Activated CD8-positive, alpha-beta memory T cell treated with anti-CD3 and anti-CD28 coated beads for 36 hours (primary cell): Measurements from ENCODE around the gene TCF12. TPM values are rescaled to one million over a fixed set of nuclear protein-coding genes. Genes with fewer than 3 reads are reported as not detected.

Experiments
- CTCF ChIA-PET: fragments of 350-600 bp; sonication (Branson Sonifier 250); formaldehyde crosslinking; loops from one replicate; lab custom pipeline; 2021; ENCODE audit warnings: antibody characterized with exemption; lab: Charles Lee
- POLR2A ChIA-PET: fragments of 350-600 bp; sonication (Branson Sonifier 250); formaldehyde crosslinking; loops from one replicate; lab custom pipeline; 2021; ENCODE audit warnings: antibody characterized with exemption; lab: Charles Lee
- total RNA-seq, 2 experiments: library from RNA; stranded (reverse); gene quantifications; one replicate each; pipeline ENCODE4 v1.2.3, GENCODE V29; 2021

TCF12 gene
- total RNA-seq, 2 experiments from 2014 or later: 63.6 to 73.0 TPM

- ChIA-PET POLR2A (no interaction called here), CTCF (no interaction called here)
Observed at GRCh38 chr15:57308170-57308545, 389.7 kb downstream of the TCF12 start.

DNA sequence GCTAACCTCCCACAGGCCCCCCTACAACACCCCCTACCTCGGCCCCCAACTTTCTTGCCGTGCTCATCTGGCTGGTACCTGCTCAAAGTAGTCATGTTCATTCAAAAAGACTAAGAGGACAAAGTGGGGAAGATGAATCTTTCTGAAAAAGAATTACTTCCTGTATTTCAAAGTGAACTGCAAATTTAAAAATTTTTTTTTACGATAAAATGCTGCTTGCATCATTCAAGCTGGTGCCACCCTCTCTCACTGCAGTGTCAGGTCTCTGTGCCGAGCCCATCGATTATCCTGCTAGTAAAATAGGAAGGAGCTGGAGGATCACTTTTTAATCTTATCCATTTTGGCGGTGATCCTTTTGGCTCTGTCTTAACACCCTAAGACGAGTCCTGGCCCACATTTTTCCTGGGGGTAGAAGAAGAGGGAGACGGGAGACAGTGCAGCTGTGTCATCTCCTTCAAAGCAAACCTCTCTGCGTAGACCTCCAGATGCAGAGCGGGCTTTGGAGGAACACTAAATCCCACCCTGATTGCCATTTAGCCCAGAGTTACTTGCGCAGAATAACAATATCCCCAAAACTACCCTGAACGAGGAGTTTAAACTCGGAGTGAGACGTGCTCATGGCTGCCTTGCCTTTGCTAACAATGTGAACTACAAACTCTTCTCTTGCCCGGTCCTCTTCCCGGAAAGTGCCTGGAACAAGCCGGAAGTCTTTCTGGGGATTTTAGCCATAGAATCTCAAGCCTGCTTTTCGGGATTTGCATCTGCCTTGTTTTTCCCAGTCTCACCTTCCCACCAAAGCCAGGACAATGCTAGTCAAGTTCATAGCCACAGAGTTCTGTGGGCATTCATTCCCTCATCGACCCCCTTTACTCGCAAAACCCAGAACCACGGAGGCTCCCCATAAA is 391.7 kb downstream of the TCF12 start:
- CTCF ChIA-PET: interaction anchor here (0.7 to 0.8 kb wide), 2 partner anchors 19 to 362 kb away, joined by 3 read pairs; no protein-coding TSS in a partner anchor
- POLR2A ChIA-PET: no interaction called here

DNA sequence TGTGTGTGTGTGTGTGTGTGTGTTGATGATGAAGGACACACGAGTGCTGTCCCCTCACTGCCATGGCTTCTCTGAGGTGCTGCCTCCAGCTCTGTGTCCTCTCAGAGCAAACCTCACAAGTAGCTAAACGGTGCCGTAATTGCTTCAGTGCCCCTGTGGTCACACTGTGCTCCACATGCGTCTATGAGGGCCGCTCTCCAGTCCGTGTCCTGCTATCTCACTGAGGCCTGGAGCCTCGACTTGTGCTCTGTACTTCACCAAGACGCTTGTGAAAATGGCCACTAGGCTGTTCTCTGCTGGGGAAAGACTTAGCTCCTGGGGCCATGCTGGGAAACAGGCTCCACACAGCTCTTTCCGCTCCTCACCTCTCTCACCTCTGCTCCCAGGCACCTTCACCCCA is 392.4 kb downstream of the TCF12 start:
- ChIA-PET POLR2A (no interaction called here), CTCF (interaction anchor here (0.6 to 0.8 kb wide), 2 partner anchors 18 to 105 kb away, joined by 3 to 5 read pairs; no protein-coding TSS in a partner anchor)

DNA sequence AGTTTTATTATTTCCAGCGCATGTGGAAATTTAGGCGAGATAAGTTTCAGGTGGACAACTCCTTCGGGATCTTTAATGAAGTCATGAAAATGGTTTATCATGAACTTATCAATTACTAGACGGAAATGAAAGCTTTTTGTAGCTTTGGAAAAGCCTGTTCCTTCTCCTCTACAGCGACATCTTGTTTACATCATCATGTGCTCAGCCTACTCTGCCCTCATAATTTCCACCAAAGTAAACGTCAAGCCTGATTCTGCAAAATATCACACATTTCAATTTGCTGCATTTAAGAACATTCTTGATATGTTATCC is 393.5 kb downstream of the TCF12 start:
- POLR2A ChIA-PET: no interaction called here
- CTCF ChIA-PET: no interaction called here

DNA sequence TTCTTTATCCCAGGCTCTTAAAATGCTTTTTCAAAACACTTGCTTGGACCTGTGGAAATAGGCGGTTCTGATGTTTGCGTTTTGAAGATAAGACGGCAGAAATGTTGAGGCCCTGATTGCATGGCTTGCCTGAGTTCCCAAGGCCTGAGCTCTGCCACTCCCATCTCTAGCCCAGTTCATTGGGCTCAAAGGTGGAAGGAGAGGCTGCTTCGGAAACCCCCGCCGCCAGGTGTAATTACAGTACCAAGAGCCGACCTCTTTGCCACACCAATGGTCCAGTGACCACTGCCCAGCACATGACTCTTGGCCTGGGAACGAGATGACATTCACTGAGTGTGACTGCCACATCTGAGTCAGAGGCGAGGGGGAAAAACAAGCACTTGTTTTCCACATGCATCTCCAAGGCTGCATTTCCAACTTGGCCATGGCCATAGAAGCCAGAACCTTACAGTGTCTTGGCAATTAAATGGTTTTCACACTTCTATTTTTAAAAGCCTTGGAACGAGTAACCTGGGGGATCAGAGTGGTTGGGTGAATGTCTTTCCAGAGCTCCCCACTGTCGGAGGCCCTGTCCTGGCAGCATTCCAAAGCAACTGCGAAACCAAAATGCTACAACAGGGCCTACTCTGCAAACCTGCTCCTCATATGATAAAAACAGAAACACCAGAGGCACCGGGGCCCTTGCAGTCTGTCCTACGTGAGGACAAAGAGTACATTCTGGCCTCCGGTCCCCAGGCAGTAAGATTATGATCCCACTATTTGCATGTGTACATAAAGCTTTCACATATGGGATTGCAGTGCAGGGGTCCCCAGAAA is 394.1 kb downstream of the TCF12 start:
- ChIA-PET POLR2A (no interaction called here), CTCF (no interaction called here)

DNA sequence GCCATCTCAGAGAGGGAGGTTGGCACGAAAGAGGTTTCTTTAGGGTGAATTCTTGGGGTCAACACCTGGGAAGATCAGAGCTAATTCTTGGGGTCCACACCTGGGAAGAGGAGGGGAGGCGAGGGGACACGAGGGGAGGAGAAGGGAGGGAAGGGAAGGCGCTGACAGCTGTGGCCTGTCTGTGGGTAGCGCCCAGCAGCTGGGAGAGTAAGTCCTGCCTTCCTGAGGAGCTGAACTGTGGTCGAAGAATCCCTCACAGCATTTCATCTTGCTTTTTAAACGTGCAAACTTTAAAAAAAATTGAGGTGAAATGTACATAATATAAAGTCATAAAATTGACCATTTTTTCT is 394.7 kb downstream of the TCF12 start:
- POLR2A ChIA-PET: no interaction called here
- CTCF ChIA-PET: no interaction called here

DNA sequence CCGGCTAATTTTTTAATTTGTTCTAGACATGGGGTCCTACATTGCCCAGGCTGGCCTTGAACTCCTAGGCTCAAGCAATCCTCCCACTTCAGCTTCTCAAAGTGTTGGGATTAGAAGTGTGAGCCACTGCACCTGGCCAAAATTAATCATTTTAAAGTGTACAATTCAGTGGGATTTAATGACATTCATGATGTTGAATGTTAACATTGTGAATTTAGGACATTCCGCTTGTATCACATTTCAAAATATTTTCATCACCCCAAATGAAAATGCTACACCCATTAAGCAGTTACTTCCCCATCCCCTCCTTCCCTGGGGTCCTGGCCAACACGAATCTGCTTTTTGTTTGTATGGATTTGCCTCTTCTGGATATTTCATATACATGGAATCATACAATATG is 395.8 kb downstream of the TCF12 start:
- POLR2A ChIA-PET: no interaction called here
- CTCF ChIA-PET: no interaction called here

DNA sequence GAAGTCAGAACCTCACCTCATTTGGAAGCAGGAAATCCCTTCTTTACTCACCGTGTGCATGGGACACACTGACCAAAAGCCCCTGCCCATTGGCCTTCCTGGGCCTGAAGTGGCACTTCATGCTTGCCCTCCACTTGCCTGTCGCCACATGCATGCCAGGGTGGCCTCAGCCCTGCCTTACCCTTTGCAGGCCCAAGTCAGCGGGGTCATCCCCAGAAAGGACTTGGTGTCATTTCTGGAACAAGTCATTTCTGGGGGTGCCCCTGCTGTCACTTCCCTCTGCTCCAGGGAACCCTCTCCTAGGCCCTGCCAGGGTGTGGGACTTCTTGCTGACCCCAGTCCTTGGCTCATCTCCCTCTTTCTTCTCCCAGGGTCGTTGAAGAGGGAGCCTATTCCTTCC is 398.0 kb downstream of the TCF12 start:
- CTCF ChIA-PET: no interaction called here
- POLR2A ChIA-PET: no interaction called here

DNA sequence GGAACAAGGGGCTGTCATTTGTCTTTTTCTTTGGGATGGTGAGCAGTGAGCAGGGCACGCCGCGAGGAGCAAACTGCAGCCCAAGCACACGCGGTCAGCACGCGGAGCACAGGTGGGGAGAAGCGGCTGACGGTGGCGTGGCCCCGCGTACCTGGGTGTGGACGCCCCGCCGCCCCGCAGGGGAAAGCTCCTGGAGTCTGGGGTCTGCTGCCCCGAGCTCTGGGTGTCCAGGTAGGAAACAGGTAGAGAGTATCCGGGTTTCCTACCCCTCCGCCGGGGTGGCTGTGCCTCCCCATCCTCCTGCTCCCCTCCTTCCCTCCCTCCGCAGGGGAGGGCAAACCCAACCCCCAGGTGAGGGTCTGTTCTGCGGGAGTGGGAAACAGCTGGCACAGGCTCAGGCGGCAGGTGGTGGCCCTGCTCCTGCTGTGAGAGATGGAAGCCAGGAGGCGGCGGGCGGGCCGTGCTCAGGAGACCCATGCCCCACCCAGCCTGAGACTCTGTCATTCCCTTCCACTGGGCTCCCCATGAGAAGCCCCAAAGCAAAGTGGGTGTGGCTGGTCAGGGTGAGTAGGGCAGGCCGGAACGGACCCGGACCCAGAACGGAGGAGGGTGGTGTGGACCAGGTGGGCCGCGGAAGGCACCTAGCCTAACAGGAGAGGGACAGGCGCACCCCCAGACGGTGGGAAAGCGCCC is 400.9 kb downstream of the TCF12 start:
- ChIA-PET POLR2A (no interaction called here), CTCF (no interaction called here)

- ChIA-PET POLR2A (no interaction called here), CTCF (no interaction called here)
Observed at GRCh38 chr15:57319919-57320560, 401.6 kb downstream of the TCF12 start.

- CTCF ChIA-PET: no interaction called here
- POLR2A ChIA-PET: no interaction called here
Observed at GRCh38 chr15:57320631-57321220, 402.3 kb downstream of the TCF12 start.

DNA sequence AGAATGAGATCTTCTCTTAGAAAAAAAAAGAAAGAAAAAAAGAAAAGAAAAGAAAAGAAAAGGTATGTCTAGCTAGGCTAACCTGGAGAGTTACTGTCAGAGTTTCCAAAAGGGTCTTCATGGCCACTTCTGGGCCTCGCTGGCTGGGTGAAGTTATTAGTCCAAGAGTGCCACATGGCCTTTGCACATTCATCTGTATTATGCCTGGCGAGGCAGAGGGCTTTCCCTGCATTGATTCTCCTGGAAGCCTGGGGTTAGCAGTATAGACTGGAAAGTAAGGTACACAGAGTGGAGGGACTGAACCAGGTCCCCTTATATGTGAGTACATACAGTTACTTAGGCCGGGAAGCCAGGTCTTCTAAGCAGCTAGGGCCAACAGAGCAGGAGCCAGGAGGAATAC is 403.0 kb downstream of the TCF12 start:
- POLR2A ChIA-PET: no interaction called here
- CTCF ChIA-PET: no interaction called here

DNA sequence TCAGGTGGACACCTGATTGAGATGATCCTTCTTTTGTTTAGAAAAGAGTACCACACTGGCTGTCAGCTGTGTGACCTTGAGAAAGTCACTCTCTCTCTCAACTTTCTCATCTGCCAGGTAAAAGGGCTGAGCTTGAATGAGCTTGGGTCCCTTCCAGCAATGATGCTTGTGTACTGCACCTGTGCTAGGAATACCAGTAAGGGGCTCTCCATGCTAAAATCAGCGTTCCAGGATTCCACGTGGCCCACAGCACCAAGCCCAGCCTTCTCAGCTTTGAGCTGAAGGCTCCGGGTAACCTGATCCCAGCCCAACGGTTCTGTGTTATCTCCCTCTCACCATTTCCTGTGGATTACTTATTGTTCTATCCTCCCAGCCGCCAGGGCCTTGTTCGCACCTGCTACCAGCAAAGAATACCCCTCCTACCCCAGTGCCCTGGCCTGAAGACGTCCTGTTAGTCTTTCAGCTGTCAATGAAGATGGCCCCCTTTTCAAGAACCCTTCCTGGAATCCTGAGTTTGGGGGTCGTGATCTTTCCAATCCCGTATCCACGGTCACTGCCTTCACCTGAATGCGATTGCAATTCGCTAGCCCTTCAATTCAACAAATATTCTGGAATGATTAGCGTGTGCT is 403.6 kb downstream of the TCF12 start:
- ChIA-PET POLR2A (no interaction called here), CTCF (no interaction called here)

- ChIA-PET CTCF (no interaction called here), POLR2A (no interaction called here)
Observed at GRCh38 chr15:57322602-57323250, 404.3 kb downstream of the TCF12 start.

DNA sequence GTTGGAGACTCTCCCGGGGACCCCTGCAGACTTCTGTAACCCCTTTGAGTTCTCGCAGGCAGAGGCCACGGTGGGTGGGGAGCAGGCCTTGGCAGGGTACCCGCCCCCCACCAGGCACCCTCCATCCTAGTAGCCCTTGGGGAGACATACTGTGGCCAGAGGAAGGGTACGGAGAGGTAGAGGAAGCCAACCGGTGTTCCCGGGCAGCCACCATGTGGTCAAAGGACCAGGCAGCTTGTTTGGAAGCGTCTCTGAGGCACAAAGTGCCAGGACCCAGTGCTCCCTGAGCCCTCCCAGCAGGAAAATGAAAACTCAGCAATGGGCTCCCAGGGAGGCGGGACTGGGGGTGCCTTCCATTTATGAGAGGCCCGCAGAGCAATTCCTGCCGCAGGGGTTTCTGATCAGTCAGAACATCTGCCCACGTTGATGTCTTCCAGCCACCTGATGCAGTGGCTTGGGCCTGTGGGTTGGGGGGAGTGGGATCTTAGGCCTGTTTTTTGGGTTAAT is 404.9 kb downstream of the TCF12 start:
- ChIA-PET CTCF (no interaction called here), POLR2A (no interaction called here)

DNA sequence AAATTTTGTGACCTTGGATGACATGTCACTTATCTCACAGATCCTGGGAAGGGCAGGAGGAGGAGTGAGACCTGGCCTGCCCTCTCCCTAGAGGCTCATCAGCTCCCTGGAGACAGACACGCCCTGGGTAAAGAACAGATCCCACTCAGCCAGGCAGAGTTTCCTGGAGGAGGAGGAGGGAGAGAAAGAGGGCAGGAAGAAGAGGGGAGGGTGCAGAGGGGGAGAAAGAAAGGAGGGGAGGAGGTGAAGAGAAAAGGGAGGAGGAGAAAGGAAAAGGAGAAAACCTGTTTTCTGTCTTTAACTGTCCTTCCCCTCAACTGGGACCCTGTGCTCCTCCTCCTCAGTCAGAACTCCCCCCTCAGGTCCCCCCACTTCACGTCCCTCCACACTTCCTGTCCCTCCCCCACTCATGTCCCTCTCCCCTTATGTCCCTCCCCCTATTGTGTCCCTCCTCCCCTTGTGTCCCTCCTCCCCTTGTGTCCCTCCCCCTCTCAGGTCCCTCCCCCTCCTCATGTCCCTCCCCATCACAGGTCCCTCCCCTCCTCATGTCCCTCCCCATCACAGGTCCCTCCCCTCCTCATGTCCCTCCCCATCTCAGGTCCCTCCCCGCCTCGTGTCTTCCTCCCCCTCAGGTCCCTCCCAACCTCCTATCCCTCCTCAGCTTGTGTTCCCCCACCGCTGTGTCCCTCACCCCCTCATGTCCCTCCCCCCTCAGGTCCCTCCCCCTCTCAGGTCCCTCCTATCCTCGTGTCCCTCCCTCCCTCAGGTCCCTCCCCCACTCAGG is 405.6 kb downstream of the TCF12 start:
- ChIA-PET CTCF (no interaction called here), POLR2A (no interaction called here)

- CTCF ChIA-PET: no interaction called here
- POLR2A ChIA-PET: no interaction called here
Observed at GRCh38 chr15:57324590-57324890, 406.1 kb downstream of the TCF12 start.
